GM18858 (cell line): Measurements from ENCODE around the gene TRIM45.
"Not testable (repeated sequence)": the region's sequence is repeated elsewhere in the genome, so short reads cannot be mapped to it uniquely, and the experiment has no call there.

Experiments
- ATAC-seq: cut with Tn5 transposase; IDR thresholded peaks from one replicate; pipeline ENCODE4 v1.9.1; 2021; ENCODE audit not compliant: unreplicated experiment

TRIM45 gene

DNA sequence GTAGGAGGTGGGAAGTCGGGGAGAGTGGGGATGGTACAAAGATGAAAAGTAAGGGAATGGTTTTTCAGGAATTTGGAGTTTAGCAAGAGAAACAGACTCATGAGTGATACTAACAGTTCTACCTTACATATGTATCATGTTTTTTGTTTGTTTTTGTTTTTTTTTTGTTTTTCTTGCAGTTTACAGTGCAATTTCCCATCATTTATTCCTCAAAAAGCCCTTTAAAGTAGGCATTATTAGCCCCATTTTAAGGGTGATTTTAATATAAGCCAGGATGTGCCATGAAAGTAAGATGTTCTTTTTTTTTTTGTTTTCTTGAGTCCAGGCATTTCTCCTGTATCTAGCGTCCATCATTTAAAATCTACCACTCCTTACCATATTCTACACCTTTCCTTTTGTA, 13.8 kb upstream of the TRIM45 start:
- ATAC-seq, result no peak

- no peak for ATAC-seq
Observed at GRCh38 chr1:117130526-117130925, 9.0 kb upstream of the TRIM45 start.

GRCh38 chr1:117128323-117129079, 7.0 kb upstream of the TRIM45 start:
- ATAC-seq, result no peak

DNA sequence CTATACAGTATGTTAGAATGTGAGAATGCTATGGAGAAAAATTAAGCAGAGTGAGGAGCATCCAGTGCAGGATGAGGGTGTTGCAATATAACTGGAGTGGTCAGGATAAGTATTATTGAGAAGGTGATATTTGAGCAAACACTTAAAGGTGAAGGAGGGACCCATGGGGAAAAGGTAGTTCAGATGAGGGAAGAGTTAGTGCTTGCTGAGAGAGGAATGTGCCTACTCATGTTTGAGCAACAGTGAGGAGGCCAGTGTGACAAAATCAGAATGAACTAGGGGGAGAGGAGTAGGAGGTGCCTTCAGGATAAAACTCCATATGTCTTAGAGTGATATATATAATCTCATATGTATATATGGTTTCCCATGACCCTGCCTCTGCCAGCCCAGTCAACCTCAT, 6.2 kb upstream of the TRIM45 start:
- no peak for ATAC-seq

DNA sequence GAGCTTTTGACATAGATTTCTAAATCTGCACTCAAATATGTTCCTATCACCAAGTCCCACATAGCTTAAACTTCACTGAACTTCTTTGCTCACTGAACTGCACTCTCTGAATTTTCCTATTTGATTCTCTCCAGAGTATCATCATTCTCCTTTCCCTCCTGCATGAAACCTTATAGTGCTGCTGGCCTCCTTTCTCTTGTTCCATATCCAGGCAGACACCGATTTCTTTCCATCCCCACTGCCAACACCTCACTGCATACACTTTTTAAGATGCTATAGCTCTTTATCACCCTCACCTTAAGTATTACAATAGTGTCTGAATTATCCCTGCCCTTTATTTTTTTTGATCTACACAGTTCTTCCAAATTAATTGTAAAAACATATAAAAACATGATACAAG, 3.1 kb upstream of the TRIM45 start:
- no peak for ATAC-seq

- ATAC-seq, result no peak
Observed at GRCh38 chr1:117123274-117123673, 1.7 kb upstream of the TRIM45 start.

DNA sequence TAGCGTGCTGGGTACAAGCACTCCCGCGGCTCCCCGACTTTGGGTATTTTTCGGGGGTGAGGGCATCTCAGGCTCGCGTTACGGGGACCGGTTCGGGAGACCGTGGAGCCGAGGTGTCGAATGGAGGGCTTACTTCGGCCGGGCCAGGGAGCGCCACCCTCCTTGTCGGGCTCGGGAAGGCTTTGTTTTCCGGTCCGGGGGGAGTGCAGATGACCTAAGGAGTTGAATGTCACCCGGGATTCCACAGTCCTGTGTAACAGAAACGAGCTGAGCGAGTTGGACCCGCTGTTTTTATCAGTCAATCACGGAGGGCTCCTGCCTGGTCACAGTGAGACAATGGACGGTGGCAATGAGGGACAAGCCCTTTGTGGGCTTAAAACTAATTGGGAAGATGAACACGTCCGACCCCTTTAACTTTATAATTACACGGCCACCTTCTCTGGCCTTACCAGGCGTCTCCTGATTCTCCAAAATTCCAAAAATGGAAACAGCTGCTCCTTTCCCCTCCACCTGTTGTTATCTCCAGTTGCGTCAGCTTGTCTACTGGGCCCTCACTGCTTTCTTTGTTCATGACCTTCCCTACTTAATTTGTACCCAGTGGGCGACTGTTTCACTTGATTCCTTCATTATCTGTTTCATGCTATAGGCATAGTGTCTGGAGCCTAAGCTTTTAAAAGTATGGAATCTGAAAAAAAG, 929 bp upstream of the TRIM45 start:
- no peak for ATAC-seq

GRCh38 chr1:117120774-117121588, 568 bp downstream of the TRIM45 start:
- no peak for ATAC-seq

DNA sequence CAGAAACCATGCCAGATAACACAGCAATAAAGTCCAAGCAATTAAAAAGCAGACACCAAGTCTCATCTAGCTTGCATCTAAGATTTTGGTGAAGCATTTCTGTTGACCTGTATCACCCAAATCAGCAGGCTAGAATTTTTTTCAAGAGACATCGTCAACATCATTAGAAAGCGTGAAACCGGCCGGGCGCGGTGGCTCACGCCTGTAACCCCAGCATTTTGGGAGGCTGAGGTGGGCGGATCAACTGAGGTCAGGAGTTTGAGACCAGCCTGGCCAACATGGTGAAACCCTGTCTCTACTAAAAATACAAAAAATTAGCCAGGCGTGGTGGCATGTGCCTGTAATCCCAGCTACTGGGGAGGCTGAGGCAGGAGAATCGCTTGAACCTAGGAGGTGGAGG, 2.4 kb downstream of the TRIM45 start:
- not testable (repeated sequence) for ATAC-seq

DNA sequence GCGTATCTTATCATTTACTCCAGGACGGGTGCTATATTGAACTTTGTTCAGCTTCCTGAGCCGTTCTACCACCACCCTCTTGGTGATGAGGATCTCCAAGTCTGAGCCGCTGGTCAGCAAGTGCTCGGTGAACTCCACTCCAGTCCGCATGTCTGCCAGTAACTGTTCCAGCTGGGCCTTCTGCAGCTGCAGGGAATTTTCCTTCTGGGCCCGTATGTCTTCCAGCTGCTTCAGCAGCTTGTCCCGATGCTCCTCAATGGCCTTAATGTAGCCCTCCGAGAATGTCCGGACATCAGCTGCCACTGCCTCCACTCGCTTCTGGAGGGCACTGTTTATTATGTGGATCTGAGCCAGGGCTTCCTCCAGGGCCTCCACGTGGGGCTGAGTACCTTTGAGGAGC, 3.4 kb downstream of the TRIM45 start:
- no peak for ATAC-seq

- no peak for ATAC-seq
Observed at GRCh38 chr1:117117697-117118096, 3.9 kb downstream of the TRIM45 start.

GRCh38 chr1:117116784-117117130, 4.8 kb downstream of the TRIM45 start:
- ATAC-seq, result no peak

- no peak for ATAC-seq
Observed at GRCh38 chr1:117116090-117116783, 5.3 kb downstream of the TRIM45 start.

- no peak for ATAC-seq
Observed at GRCh38 chr1:117114877-117115276, 6.7 kb downstream of the TRIM45 start.

DNA sequence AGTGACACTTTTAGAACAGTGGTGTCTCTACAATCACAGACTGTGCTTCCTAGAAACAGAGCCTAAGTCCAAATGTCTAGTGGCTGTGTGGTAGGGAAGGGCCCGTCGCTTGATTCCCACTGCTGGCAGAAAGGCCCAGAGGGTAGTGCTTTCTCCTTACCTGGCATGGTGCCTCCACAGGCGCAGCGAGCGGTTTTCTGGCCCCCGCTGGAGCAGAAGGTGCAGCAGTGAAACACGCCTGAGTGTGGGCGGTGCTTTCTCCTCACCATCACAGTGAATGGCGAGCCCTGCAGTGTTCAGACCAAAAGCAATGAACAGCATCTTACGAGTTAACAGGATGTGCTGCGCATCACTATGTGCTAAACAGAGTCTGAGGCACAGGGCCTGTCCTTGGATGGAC, 8.3 kb downstream of the TRIM45 start:
- ATAC-seq, result no peak

DNA sequence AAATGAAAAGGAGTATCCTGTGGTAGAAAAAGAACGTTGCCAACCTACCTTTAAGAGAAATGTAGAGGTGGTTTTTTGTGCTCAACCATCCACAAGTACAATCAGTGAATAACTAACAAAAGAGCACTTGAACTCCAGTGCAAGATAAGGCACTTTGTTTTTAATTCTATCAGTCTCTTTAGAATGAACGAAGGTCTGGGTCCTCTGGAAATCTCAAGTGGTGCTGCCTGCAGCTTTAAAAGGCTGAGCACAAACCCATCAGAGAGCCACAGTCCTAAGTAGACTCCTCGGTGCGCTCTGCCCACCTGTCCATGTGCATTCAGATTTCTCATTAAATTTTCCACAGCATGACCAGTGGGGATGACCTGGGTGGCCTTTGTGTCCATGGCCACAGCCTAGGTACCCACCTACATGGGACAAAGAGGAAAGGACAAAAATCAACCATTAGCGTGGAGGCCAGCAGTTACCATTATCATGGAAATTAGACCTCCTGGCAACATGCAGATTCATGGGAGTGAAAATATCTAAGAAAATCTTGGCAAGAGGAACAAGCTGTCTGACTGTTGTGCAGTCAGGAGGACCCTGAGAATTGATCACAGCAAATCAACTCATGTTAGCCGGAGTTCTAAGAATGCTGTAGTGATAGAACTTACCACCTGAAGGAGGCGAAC, 9.4 kb downstream of the TRIM45 start:
- no peak for ATAC-seq

- ATAC-seq, result no peak
Observed at GRCh38 chr1:117110774-117111173, 10.8 kb downstream of the TRIM45 start.

DNA sequence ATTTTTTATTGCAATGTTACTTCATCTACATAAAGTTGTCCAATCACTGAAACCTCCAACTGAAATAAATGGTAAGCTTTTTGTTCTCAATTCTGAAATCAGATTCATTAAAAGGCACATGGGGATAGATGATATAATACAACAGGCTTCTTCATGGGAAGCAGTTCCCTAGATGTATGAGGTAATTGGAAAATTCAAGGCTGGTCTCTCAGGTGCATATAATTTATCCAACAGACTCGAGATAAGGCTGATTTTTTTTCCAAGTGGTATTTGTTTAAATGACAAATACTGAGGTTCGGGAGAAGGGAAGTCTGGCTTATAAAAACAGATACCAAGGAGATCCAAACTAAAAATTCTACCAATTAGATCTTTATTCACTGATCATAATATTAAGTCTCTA, 14.2 kb downstream of the TRIM45 start:
- no peak for ATAC-seq

GRCh38 chr1:117106478-117106877, 15.1 kb downstream of the TRIM45 start:
- ATAC-seq, result no peak

DNA sequence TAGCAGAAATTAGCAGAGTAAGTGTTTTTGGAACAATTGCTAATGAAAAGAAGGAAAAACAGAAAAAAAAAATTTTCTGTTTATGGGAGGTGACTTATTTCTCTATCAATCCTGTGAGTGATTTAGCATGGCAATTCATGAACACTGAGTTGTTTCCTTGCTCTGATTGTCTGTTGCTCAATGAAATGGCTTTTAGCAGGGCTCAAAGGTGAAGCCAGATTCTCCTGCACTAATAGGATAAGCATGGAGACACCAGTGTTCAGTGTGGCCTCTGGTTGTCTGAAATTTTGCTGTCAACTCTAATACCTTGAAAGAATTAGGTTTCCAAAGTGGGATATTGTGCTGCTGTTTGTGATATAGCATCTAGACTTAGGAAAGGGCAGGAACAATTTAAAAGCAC, 15.8 kb downstream of the TRIM45 start:
- no peak for ATAC-seq

DNA sequence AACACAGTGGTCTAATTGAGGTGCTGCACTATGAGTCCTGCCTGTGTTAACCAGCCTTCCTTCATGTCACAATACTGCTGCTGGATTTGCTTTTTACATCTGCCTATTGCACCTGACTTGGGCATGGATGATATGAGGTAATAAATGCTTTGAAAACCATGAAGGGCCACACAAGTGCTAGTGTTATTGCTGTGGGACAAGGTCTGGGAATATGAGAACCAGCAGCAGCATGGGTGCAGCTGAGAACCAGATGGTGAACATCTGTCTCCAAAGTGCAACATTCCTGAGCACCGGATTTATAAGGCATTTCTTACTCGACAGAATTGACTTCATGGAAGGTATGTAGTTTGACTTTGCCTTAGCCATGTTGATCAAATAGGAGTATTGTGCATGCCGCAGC, 16.6 kb downstream of the TRIM45 start:
- no peak for ATAC-seq
